ENCODE data around the gene LY9. TPM values are rescaled to one million over a fixed set of nuclear protein-coding genes. Genes with fewer than 3 reads are reported as not detected.

Gene LY9
- total RNA-seq, 1 experiment from 2014 or later, result 6.9 TPM

- H3K4me1 ChIP-seq (replicated peaks; ENCODE audit: insufficient read depth), result peaks cover 24% of the 10 kb centered on the region
- no peaks in the 10 kb centered on the region for H4K20me1 ChIP-seq (ENCODE audit: insufficient read depth)
- CTCF ChIA-PET, result no interaction called here
- no peak overlapping the region for H3K4me2 ChIP-seq
- POLR2A ChIA-PET (ENCODE audit: unreplicated experiment), result no interaction called here
- H3K27ac ChIP-seq, result no peak overlapping the region
- no peak for DNase-seq
- H3K36me3 ChIP-seq (ENCODE audit: low read depth), result no peaks in the 10 kb centered on the region
- H3K9me3 ChIP-seq (ENCODE audit: insufficient read depth, low read depth), result peaks cover 3% of the 10 kb centered on the region; the same call in 1 of the 2 replicates
- intact Hi-C loops (cut with micrococcal nuclease; ENCODE audit: unreplicated experiment), result loop anchor here (1.0 kb wide), 1 partner anchor 29 kb away; no protein-coding TSS in a partner anchor
- TF ChIP-seq, protein P1, sequence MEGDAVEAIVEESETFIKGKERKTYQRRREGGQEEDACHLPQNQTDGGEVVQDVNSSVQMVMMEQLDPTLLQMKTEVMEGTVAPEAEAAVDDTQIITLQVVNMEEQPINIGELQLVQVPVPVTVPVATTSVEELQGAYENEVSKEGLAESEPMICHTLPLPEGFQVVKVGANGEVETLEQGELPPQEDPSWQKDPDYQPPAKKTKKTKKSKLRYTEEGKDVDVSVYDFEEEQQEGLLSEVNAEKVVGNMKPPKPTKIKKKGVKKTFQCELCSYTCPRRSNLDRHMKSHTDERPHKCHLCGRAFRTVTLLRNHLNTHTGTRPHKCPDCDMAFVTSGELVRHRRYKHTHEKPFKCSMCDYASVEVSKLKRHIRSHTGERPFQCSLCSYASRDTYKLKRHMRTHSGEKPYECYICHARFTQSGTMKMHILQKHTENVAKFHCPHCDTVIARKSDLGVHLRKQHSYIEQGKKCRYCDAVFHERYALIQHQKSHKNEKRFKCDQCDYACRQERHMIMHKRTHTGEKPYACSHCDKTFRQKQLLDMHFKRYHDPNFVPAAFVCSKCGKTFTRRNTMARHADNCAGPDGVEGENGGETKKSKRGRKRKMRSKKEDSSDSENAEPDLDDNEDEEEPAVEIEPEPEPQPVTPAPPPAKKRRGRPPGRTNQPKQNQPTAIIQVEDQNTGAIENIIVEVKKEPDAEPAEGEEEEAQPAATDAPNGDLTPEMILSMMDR (conservative IDR thresholded peaks at IDR 0.05), result no peak
- TF ChIP-seq EZH2 (IDR thresholded peaks at IDR 0.05; ENCODE audit: low read depth), result no peak
- H3K9me2 ChIP-seq (ENCODE audit: insufficient read depth), result no peaks in the 10 kb centered on the region
- H3K27me3 ChIP-seq (ENCODE audit: insufficient read depth, low read depth), result no peaks in the 10 kb centered on the region
- no peak overlapping the region for H2AFZ ChIP-seq
- no TSS peak for BruUV-seq (replicated peaks)
- peaks cover 8% of the 10 kb centered on the region; the same call in 1 of the 2 replicates for H3F3A ChIP-seq (ENCODE audit: insufficient read depth, low read depth)
- no peaks in the 10 kb centered on the region for H3K79me2 ChIP-seq (ENCODE audit: low read depth)
- no peak overlapping the region for H3K4me3 ChIP-seq
Measured at GRCh38 chr1:160810486-160810885, 14.5 kb downstream of the LY9 start.

DNA sequence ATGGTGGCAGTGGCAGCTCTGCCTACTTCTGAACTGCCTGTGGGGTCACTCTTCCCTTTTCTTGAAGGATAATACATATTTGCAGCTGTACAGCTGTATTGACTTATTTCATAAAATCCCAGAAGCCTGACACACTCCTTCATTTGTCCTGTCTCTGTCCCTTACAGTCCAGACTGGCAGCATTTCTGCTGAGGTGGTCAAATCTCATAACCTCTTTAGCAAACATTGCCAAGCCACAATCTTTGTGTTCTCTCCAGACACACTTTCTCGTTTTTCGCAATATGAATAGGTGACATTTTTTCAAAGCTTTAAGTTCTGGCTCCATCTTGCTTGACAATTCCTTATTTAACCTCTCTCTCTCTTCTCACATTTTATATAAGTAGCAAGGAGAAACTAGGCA lies 15.2 kb downstream of the LY9 start:
- intact Hi-C loops (cut with micrococcal nuclease; ENCODE audit: unreplicated experiment), result no loop called here
- no peaks in the 10 kb centered on the region for H4K20me1 ChIP-seq (ENCODE audit: insufficient read depth)
- no peaks in the 10 kb centered on the region for H3K79me2 ChIP-seq (ENCODE audit: low read depth)
- H2AFZ ChIP-seq, result no peak overlapping the region
- peaks cover 3% of the 10 kb centered on the region; the same call in 1 of the 2 replicates for H3K9me3 ChIP-seq (ENCODE audit: insufficient read depth, low read depth)
- H3F3A ChIP-seq (ENCODE audit: insufficient read depth, low read depth), result peaks cover 8% of the 10 kb centered on the region; the same call in 1 of the 2 replicates
- H3K4me3 ChIP-seq, result no peak overlapping the region
- H3K4me1 ChIP-seq (replicated peaks; ENCODE audit: insufficient read depth), result peaks cover 24% of the 10 kb centered on the region
- H3K36me3 ChIP-seq (ENCODE audit: low read depth), result no peaks in the 10 kb centered on the region
- POLR2A ChIA-PET (ENCODE audit: unreplicated experiment), result no interaction called here
- BruUV-seq (replicated peaks), result no TSS peak
- H3K9me2 ChIP-seq (ENCODE audit: insufficient read depth), result no peaks in the 10 kb centered on the region
- TF ChIP-seq, protein P1 (conservative IDR thresholded peaks at IDR 0.05), result no peak
- no peak for TF ChIP-seq EZH2 (IDR thresholded peaks at IDR 0.05; ENCODE audit: low read depth)
- CTCF ChIA-PET, result no interaction called here
- H3K27me3 ChIP-seq (ENCODE audit: insufficient read depth, low read depth), result no peaks in the 10 kb centered on the region
- no peak for DNase-seq
- H3K27ac ChIP-seq, result no peak overlapping the region
- H3K4me2 ChIP-seq, result no peak overlapping the region

GRCh38 chr1:160813215-160813614 lies 17.2 kb downstream of the LY9 start:
- Histone ChIP-seq H3K27me3 (ENCODE audit: insufficient read depth, low read depth) (no peaks in the 10 kb centered on the region), H3K27ac (peak overlapping the region; percentile 65), H4K20me1 (ENCODE audit: insufficient read depth) (no peaks in the 10 kb centered on the region), H3K4me2 (peak overlapping the region; percentile 47), H3K4me1 (replicated peaks; ENCODE audit: insufficient read depth) (peaks cover 24% of the 10 kb centered on the region), H3F3A (ENCODE audit: insufficient read depth, low read depth) (peaks cover 8% of the 10 kb centered on the region; the same call in 1 of the 2 replicates), H3K79me2 (ENCODE audit: low read depth) (no peaks in the 10 kb centered on the region), H3K9me2 (ENCODE audit: insufficient read depth) (no peaks in the 10 kb centered on the region), H3K9me3 (ENCODE audit: insufficient read depth, low read depth) (0 out of 2 replicates have a peak, but pooled peaks cover 3% of the 10 kb centered on the region), H3K36me3 (ENCODE audit: low read depth) (no peaks in the 10 kb centered on the region), H3K4me3 (no peak overlapping the region), H2AFZ (no peak overlapping the region)
- BruUV-seq (replicated peaks), result no TSS peak
- peak; percentile 50 to 89 for DNase-seq
- CTCF ChIA-PET, result no interaction called here
- no peak for TF ChIP-seq EZH2 (IDR thresholded peaks at IDR 0.05; ENCODE audit: low read depth)
- TF ChIP-seq, protein P1 (conservative IDR thresholded peaks at IDR 0.05), result no peak
- POLR2A ChIA-PET (ENCODE audit: unreplicated experiment), result no interaction called here
- intact Hi-C loops (cut with micrococcal nuclease; ENCODE audit: unreplicated experiment), result loop anchor here (1.0 kb wide), 1 partner anchor 13 kb away; no protein-coding TSS in a partner anchor
